ENCODE data around the gene SSBP3. TPM values are rescaled to one million over a fixed set of nuclear protein-coding genes. Genes with fewer than 3 reads are reported as not detected.

Gene SSBP3
- total and polyA plus RNA-seq, 5 donors: 25.4 to 55.8 (median 32.5) TPM

DNA sequence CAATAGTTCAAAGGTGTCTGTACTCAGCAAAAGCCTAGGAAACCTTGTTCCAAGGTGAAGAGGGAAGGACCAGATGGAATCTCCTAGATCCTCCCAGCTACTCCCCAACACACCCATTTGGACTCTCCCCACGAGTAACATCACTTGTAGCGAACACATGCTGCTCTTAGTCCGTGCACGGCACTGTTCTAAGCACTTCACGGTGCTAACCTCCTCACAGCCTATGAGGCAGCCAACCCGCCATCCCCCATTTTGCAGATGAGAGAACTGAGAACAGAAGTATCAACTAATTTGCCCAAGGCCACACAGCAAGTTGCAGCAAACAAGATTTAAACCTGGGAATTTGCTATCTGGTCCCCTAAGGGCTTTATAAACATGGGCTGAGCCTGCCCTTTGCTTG is 182.0 kb downstream of the SSBP3 start:
- no peak overlapping the region for H3K4me3 ChIP-seq (ENCODE audit: low read length)
- no peaks in the 10 kb centered on the region for H3K27me3 ChIP-seq (ENCODE audit: control insufficient read depth, insufficient read depth)
- WGBS: 84% methylated on average over 6 of the region's 6 CpGs
- DNase-seq (no peak), ATAC-seq (no peak)
- intact Hi-C loops (cut with DNase I): no loop called here
- no peaks in the 10 kb centered on the region for H3K9me3 ChIP-seq (ENCODE audit: control insufficient read depth, low read length)
- no peak overlapping the region for H3K27ac ChIP-seq (ENCODE audit: low read length)
- H3K4me1 ChIP-seq (ENCODE audit: control insufficient read depth, insufficient read depth, low read length): peaks cover 2% of the 10 kb centered on the region

- Histone ChIP-seq H3K27me3 (ENCODE audit: control insufficient read depth, insufficient read depth) (no peaks in the 10 kb centered on the region), H3K27ac (ENCODE audit: low read length) (no peak overlapping the region), H3K4me3 (ENCODE audit: low read length) (no peak overlapping the region), H3K4me1 (ENCODE audit: control insufficient read depth, insufficient read depth, low read length) (peaks cover 2% of the 10 kb centered on the region), H3K9me3 (ENCODE audit: control insufficient read depth, low read length) (no peaks in the 10 kb centered on the region)
- 92% methylated on average over 16 of the region's 16 CpGs for whole genome bisulfite sequencing
- intact Hi-C loops (cut with DNase I): no loop called here
- ATAC-seq (no peak), DNase-seq (no peak)
These were observed 182.6 kb downstream of the SSBP3 start for GRCh38 chr1:54223441-54224202.

- Histone ChIP-seq H3K27ac (ENCODE audit: low read length) (no peak overlapping the region), H3K4me1 (ENCODE audit: control insufficient read depth, insufficient read depth, low read length) (peaks cover 2% of the 10 kb centered on the region), H3K9me3 (ENCODE audit: control insufficient read depth, low read length) (no peaks in the 10 kb centered on the region), H3K4me3 (ENCODE audit: low read length) (no peak overlapping the region), H3K27me3 (ENCODE audit: control insufficient read depth, insufficient read depth) (no peaks in the 10 kb centered on the region)
- WGBS: 66% methylated on average over 6 of the region's 6 CpGs
- intact Hi-C loops (cut with DNase I): no loop called here
- no peak for DNase-seq
- ATAC-seq: no peak
These were observed 183.5 kb downstream of the SSBP3 start for GRCh38 chr1:54222711-54223110.

GRCh38 chr1:54221867-54222484 is 184.2 kb downstream of the SSBP3 start:
- H3K4me1 ChIP-seq (ENCODE audit: control insufficient read depth, insufficient read depth, low read length): peaks cover 2% of the 10 kb centered on the region
- H3K4me3 ChIP-seq (ENCODE audit: low read length): no peak overlapping the region
- DNase-seq (no peak), ATAC-seq (no peak)
- WGBS: 95% methylated on average over 7 of the region's 7 CpGs
- H3K27ac ChIP-seq (ENCODE audit: low read length): no peak overlapping the region
- intact Hi-C loops (cut with DNase I): no loop called here
- no peaks in the 10 kb centered on the region for H3K27me3 ChIP-seq (ENCODE audit: control insufficient read depth, insufficient read depth)
- no peaks in the 10 kb centered on the region for H3K9me3 ChIP-seq (ENCODE audit: control insufficient read depth, low read length)

DNA sequence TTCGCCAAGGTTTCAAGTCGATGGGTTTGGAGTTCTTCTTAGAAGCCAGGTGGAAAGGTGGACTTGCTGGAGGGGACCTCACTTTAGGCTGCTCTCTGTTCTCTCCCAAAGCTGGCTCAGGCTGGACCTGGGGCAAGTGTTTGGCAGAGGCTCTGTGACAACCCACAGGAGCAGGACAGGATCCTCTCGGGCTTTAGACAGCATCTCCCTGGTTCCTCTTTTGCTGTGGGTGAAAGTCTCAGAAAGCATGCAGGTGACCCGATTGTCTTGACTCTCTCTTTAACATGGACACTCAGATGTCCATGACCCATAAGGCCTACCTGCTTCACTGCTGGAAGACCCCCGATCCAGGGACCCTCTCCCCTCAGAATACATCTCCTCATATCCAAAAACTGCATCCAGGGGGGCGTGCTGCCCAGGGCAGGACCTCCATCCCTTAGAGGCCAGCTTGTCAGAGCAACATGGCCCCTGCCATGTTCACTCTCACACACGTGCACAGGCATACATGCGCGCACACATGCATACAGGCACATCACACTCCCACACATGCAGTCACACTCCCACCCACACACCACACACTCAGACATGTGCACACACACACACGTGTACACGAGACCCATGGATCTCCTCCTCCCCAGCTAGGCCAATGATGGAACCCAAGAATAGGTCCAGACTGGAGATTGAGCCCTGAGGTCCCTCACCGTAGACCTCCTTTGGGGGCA is 184.9 kb downstream of the SSBP3 start:
- Histone ChIP-seq H3K4me3 (ENCODE audit: low read length) (no peak overlapping the region), H3K9me3 (ENCODE audit: control insufficient read depth, low read length) (no peaks in the 10 kb centered on the region), H3K4me1 (ENCODE audit: control insufficient read depth, insufficient read depth, low read length) (peaks cover 2% of the 10 kb centered on the region), H3K27ac (ENCODE audit: low read length) (no peak overlapping the region), H3K27me3 (ENCODE audit: control insufficient read depth, insufficient read depth) (no peaks in the 10 kb centered on the region)
- 88% methylated on average over 12 of the region's 12 CpGs for WGBS
- DNase-seq (no peak), ATAC-seq (no peak)
- intact Hi-C loops (cut with DNase I): no loop called here

- ATAC-seq (peak; percentile 59 to 74), DNase-seq (peak; percentile 69 to 86 (median 83))
- H3K4me1 ChIP-seq (ENCODE audit: control insufficient read depth, insufficient read depth, low read length): peaks cover 2% of the 10 kb centered on the region
- no peaks in the 10 kb centered on the region for H3K9me3 ChIP-seq (ENCODE audit: control insufficient read depth, low read length)
- H3K4me3 ChIP-seq (ENCODE audit: low read length): no peak overlapping the region
- no peaks in the 10 kb centered on the region for H3K27me3 ChIP-seq (ENCODE audit: control insufficient read depth, insufficient read depth)
- peak overlapping the region; percentile 37 for H3K27ac ChIP-seq (ENCODE audit: low read length)
- 36% methylated on average over 18 of the region's 18 CpGs for WGBS
- intact Hi-C loops (cut with DNase I): no loop called here
These were observed 186.0 kb downstream of the SSBP3 start for GRCh38 chr1:54220004-54220811.

- H3K27ac ChIP-seq (ENCODE audit: low read length): no peak overlapping the region
- DNase-seq: no peak
- WGBS: 48% methylated on average over 3 of the region's 3 CpGs
- H3K4me3 ChIP-seq (ENCODE audit: low read length): no peak overlapping the region
- peaks cover 2% of the 10 kb centered on the region for H3K4me1 ChIP-seq (ENCODE audit: control insufficient read depth, insufficient read depth, low read length)
- intact Hi-C loops (cut with DNase I): no loop called here
- H3K27me3 ChIP-seq (ENCODE audit: control insufficient read depth, insufficient read depth): no peaks in the 10 kb centered on the region
- H3K9me3 ChIP-seq (ENCODE audit: control insufficient read depth, low read length): no peaks in the 10 kb centered on the region
- ATAC-seq: no peak
These were observed 186.5 kb downstream of the SSBP3 start for GRCh38 chr1:54219688-54220003.

DNA sequence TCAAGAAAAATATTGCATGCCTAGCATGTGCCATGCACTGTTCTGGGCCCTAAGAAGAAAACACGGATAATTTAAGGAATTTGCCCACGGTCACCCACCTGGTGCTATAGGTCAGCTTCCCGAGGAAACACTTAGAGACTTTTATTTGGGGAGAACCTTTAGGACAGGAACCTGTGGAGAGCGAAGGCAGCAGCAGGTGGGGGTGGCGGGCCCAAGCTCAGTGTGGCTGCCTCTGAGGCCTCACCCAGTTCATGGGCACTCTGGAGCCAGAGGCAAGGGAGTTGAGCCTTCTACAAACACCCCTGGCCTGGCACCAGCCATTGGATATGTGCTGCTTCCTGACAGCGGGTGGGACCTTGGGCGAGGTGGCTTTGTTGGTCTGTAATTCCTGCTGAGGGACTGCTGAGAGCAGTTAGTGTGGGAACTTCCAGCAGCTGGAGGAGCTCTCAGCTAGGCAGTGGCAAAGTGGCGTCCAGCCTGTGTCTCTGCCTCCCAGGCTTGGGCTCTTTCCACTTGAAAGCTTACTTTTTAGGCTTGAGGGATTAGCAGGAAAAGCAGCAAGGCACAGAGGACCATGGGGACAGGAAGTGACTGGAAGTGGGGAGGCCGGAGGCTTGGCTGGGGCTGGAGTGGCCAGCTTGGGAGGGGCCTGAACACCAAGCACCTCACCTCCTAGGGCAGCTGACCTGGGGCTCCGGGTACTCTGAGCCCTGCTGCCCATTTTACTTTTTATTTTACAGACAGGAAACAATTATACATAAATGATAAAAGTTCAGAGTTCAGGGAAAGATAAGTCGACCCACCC is 187.1 kb downstream of the SSBP3 start:
- WGBS: 68% methylated on average over 11 of the region's 11 CpGs
- peak in 1 of 2 donors; percentile 30 for ATAC-seq

GRCh38 chr1:54215523-54215922 is 190.7 kb downstream of the SSBP3 start:
- DNase-seq (no peak), ATAC-seq (no peak)
- Histone ChIP-seq H3K4me1 (ENCODE audit: control insufficient read depth, insufficient read depth, low read length) (peaks cover 2% of the 10 kb centered on the region), H3K4me3 (ENCODE audit: low read length) (no peak overlapping the region), H3K9me3 (ENCODE audit: control insufficient read depth, low read length) (no peaks in the 10 kb centered on the region), H3K27me3 (ENCODE audit: control insufficient read depth, insufficient read depth) (no peaks in the 10 kb centered on the region), H3K27ac (ENCODE audit: low read length) (no peak overlapping the region)
- intact Hi-C loops (cut with DNase I): no loop called here
- WGBS: 96% methylated on average over 9 of the region's 9 CpGs

More for the DNA sequence above, 187.1 kb downstream of the SSBP3 start:
- intact Hi-C loops (cut with DNase I): no loop called here
- Histone ChIP-seq H3K9me3 (ENCODE audit: control insufficient read depth, low read length) (no peaks in the 10 kb centered on the region), H3K27ac (ENCODE audit: low read length) (peak overlapping the region; percentile 15), H3K4me3 (ENCODE audit: low read length) (no peak overlapping the region), H3K4me1 (ENCODE audit: control insufficient read depth, insufficient read depth, low read length) (peaks cover 2% of the 10 kb centered on the region), H3K27me3 (ENCODE audit: control insufficient read depth, insufficient read depth) (no peaks in the 10 kb centered on the region)
- peak in 2 of 3 donors; percentile 54 to 62 for DNase-seq

GRCh38 chr1:54212872-54213271 is 193.3 kb downstream of the SSBP3 start:
- WGBS: 69% methylated on average over 1 of the region's 1 CpG
- no peaks in the 10 kb centered on the region for H3K27me3 ChIP-seq (ENCODE audit: control insufficient read depth, insufficient read depth)

More at GRCh38 chr1:54212872-54213271, 193.3 kb downstream of the SSBP3 start:
- H3K27ac ChIP-seq (ENCODE audit: low read length): no peak overlapping the region
- ATAC-seq (no peak), DNase-seq (no peak)
- no peaks in the 10 kb centered on the region for H3K4me1 ChIP-seq (ENCODE audit: control insufficient read depth, insufficient read depth, low read length)
- H3K4me3 ChIP-seq (ENCODE audit: low read length): no peak overlapping the region
- intact Hi-C loops (cut with DNase I): no loop called here
- H3K9me3 ChIP-seq (ENCODE audit: control insufficient read depth, low read length): no peaks in the 10 kb centered on the region
